GM23338 (cell line): Measurements from ENCODE around the gene RGS16. TPM values are rescaled to one million over a fixed set of nuclear protein-coding genes. Genes with fewer than 3 reads are reported as not detected.

Experiments used
- ATAC-seq: fragments of 200-7000 bp; cut with Tn5 transposase; 3 replicates; pipeline ENCODE4 v1.9.1; 2020
- DNase-seq: peaks from one replicate; pipeline ENCODE4 v3.0.0-alpha.2; 2015; ENCODE audit warnings: low spot score
- H2AFZ ChIP-seq: fragments of 200-600 bp; sonication (generic); 2 replicates; pipeline ENCODE4 v1.8.0; 2016; ENCODE audit warnings: antibody characterized with exemption, mild to moderate bottlenecking, moderate library complexity
- H3F3A ChIP-seq: fragments of 200-600 bp; sonication (generic); replicated peaks from 2 replicates; pipeline ENCODE4 v1.8.0; 2017; ENCODE audit warnings: antibody characterized with exemption, mixed run types, low read depth
- H3K27ac ChIP-seq: fragments of 200-600 bp; sonication (generic); 2 replicates; pipeline ENCODE4 v1.6.1; 2016; ENCODE audit warnings: low read depth
- H3K27me3 ChIP-seq: fragments of 200-600 bp; sonication (generic); 2 replicates; pipeline ENCODE4 v1.8.0; 2016; ENCODE audit warnings: mild to moderate bottlenecking, mixed run types, moderate library complexity; ENCODE audit not compliant: insufficient read depth
- H3K36me3 ChIP-seq: fragments of 200-600 bp; sonication (generic); 2 replicates; pipeline ENCODE4 v1.8.0; 2016; ENCODE audit warnings: mild to moderate bottlenecking; ENCODE audit not compliant: insufficient read depth
- H3K4me1 ChIP-seq: fragments of 200-600 bp; sonication (generic); 2 replicates; pipeline ENCODE4 v1.8.0; 2016; ENCODE audit warnings: mild to moderate bottlenecking, moderate library complexity; ENCODE audit not compliant: insufficient read depth
- H3K4me2 ChIP-seq: fragments of 200-600 bp; sonication (generic); 2 replicates; pipeline ENCODE4 v1.7.1; 2017; ENCODE audit warnings: mixed run types
- H3K4me3 ChIP-seq: fragments of 200-600 bp; sonication (generic); 2 replicates; pipeline ENCODE4 v1.6.1; 2016; ENCODE audit warnings: mixed run types
- H3K79me2 ChIP-seq: fragments of 200-600 bp; sonication (generic); replicated peaks from 2 replicates; pipeline ENCODE4 v1.8.0; 2017; ENCODE audit warnings: mild to moderate bottlenecking; ENCODE audit not compliant: insufficient read depth
- H3K9me2 ChIP-seq: fragments of 200-600 bp; sonication (generic); 2 replicates; pipeline ENCODE4 v1.8.0; 2017; ENCODE audit not compliant: insufficient read depth
- H4K20me1 ChIP-seq: fragments of 200-600 bp; sonication (generic); replicated peaks from 2 replicates; pipeline ENCODE4 v1.8.0; 2017; ENCODE audit warnings: mild to moderate bottlenecking; ENCODE audit not compliant: insufficient read depth
- H3K27ac Mint-ChIP-seq: 2 replicates; pipeline ENCODE4 v1.8.0; 2020; ENCODE audit warnings: inconsistent platforms, mild to moderate bottlenecking, moderate library complexity, mixed read lengths
- H3K27me3 Mint-ChIP-seq: 3 replicates; pipeline ENCODE4 v1.8.0; 2022; ENCODE audit warnings: low read depth, mild to moderate bottlenecking, moderate library complexity, mixed read lengths, inconsistent platforms; ENCODE audit not compliant: insufficient read depth, poor library complexity
- H3K36me3 Mint-ChIP-seq: 3 replicates; pipeline ENCODE4 v1.8.0; 2021; ENCODE audit warnings: low read depth, mild to moderate bottlenecking, inconsistent platforms, moderate library complexity, mixed read lengths
- H3K4me1 Mint-ChIP-seq: 3 replicates; pipeline ENCODE4 v1.8.0; 2020; ENCODE audit warnings: mild to moderate bottlenecking, inconsistent platforms, mixed read lengths
- H3K4me3 Mint-ChIP-seq: 3 replicates; pipeline ENCODE4 v1.8.0; 2021; ENCODE audit warnings: moderate library complexity, mild to moderate bottlenecking, inconsistent platforms, mixed read lengths
- H3K9me3 Mint-ChIP-seq: 3 replicates; pipeline ENCODE4 v1.8.0; 2020; ENCODE audit warnings: moderate library complexity, mild to moderate bottlenecking, inconsistent platforms, mixed read lengths
- CREB1 ChIP-seq: fragments of 250-450 bp; sonication (Bioruptor Pico); IDR thresholded peaks from 2 replicates; pipeline ENCODE4 v1.5.0; 2020; ENCODE audit warnings: low read depth, mild to moderate bottlenecking, moderate library complexity
- EZH2 ChIP-seq: fragments of 200-600 bp; sonication (generic); IDR thresholded peaks from one replicate; pipeline ENCODE4 v1.8.0; 2017; ENCODE audit warnings: antibody characterized with exemption, mild to moderate bottlenecking, low read depth; ENCODE audit not compliant: unreplicated experiment
- NANOG ChIP-seq: IDR thresholded peaks from 2 replicates; pipeline ENCODE4 v1.6.1; 2016; ENCODE audit warnings: antibody characterized with exemption, borderline replicate concordance
- STAT1 ChIP-seq: IDR thresholded peaks from one replicate; pipeline ENCODE4 v1.6.1; 2016; ENCODE audit warnings: antibody characterized with exemption; ENCODE audit not compliant: unreplicated experiment
- ZNF114 ChIP-seq: fragments of 250-450 bp; sonication (Bioruptor Pico); IDR thresholded peaks from 2 replicates; pipeline ENCODE4 v1.5.0; 2020; ENCODE audit warnings: mild to moderate bottlenecking, moderate library complexity
- ZNF331 ChIP-seq: fragments of 250-450 bp; sonication (Bioruptor Pico); IDR thresholded peaks from 2 replicates; pipeline ENCODE4 v1.5.0; 2020; ENCODE audit warnings: low read depth, mild to moderate bottlenecking, moderate library complexity
- polyA plus RNA-seq: library from polyadenylated mRNA; unstranded; fragments of >200 nt; fragmentation: Nextera tagmentation; extraction: Ambion mirVana; gene quantifications from 2 replicates; pipeline ENCODE4 v1.2.1, GENCODE V29; 2016
- total RNA-seq: library from RNA; depleted of rRNA; stranded (reverse); fragments of >200 nt; shearing (Covaris generic); gene quantifications from 2 replicates; pipeline ENCODE4 v1.2.3, GENCODE V29; 2014
- TF ChIP-seq, protein P1 (sequence below), 2 experiments: fragments of 200-600 bp in 1 of 2; sonication (generic) in 1 of 2; conservative IDR thresholded peaks; 2 replicates each; pipeline versions ENCODE4 v1.5.1 to v1.6.1; 2016 to 2017; ENCODE audit warnings: antibody characterized with exemption in 2 of 2, low read depth in 2 of 2, mild to moderate bottlenecking in 2 of 2, moderate library complexity in 1 of 2
- TF ChIP-seq, protein P2 (sequence below): fragments of 250-450 bp; sonication (Bioruptor Pico); IDR thresholded peaks from 2 replicates; pipeline ENCODE4 v1.5.0; 2020; ENCODE audit warnings: mild to moderate bottlenecking, moderate library complexity
- TF ChIP-seq, protein P3 (sequence below): IDR thresholded peaks from 2 replicates; pipeline ENCODE4 v1.6.1; 2016; ENCODE audit warnings: antibody characterized with exemption
- TF ChIP-seq, protein P4 (sequence below): IDR thresholded peaks from one replicate; pipeline ENCODE4 v1.6.1; 2018; ENCODE audit warnings: antibody characterized with exemption; ENCODE audit not compliant: unreplicated experiment

The RGS16 gene
- total and polyA plus RNA-seq, 2 experiments from 2014 or later, result 15.4 to 31.6 TPM

DNA sequence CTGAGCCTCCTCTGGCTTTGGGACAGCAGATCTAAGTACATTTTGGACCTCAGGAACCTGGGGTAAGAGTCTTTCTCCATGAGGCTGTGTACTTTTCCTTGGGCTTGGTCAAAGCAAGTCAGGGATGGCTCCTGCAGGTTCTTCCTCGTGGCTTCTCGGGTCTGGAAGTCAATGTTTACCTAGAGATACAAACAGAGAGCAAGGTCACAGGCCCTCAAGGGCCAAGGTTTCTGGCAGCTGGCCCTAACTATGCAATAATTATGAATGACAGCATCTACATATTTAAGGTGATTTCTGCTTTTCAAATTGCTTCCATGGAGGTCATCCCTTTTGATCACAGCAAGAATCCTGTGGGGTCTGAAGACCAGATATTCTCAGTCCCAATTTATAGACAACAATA, 42.5 kb upstream of the RGS16 start:
- Mint-ChIP-seq H3K36me3 (no peaks in the 10 kb centered on the region), H3K27ac (no peak overlapping the region), H3K27me3 (peaks cover 2% of the 10 kb centered on the region), H3K4me3 (no peak overlapping the region), H3K9me3 (no peaks in the 10 kb centered on the region), H3K4me1 (no peaks in the 10 kb centered on the region; the same call in 2 of the 3 replicates)
- Histone ChIP-seq H3K36me3 (no peaks in the 10 kb centered on the region), H3K79me2 (no peaks in the 10 kb centered on the region), H3K27me3 (no peaks in the 10 kb centered on the region), H3F3A (no peaks in the 10 kb centered on the region), H3K4me1 (no peaks in the 10 kb centered on the region), H3K27ac (no peak overlapping the region), H3K4me3 (no peak overlapping the region), H3K4me2 (no peak overlapping the region), H3K9me2 (peaks cover 18% of the 10 kb centered on the region), H4K20me1 (no peaks in the 10 kb centered on the region), H2AFZ (no peak overlapping the region)
- no peak for DNase-seq
- TF ChIP-seq EZH2, result no peak
- no peak for TF ChIP-seq CREB1
- ATAC-seq, result no peak

DNA sequence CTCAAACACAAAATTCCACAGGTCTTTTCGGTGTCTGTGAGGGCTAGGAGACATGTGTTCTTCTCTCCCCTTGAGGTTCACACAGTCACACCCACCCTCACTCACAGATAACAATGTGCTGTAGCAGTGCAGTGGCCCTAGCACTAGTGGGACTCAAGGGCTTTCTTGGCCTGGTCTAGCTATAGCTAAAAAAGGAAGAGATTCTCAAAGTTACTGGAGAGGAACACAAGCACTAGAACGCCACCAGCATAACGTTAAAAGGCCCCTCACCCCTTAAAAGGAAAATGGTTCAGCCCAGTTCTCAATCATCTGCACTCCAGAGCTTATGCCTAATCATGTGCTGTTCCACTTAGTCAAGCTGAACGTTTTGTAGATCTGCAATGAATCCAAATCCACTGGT, 40.7 kb upstream of the RGS16 start:
- H3K36me3 ChIP-seq, result no peaks in the 10 kb centered on the region
- no peak overlapping the region for H3K4me2 ChIP-seq
- Mint-ChIP-seq H3K36me3 (no peaks in the 10 kb centered on the region), H3K4me3 (no peak overlapping the region), H3K27me3 (peaks cover 4% of the 10 kb centered on the region), H3K9me3 (no peaks in the 10 kb centered on the region; the same call in 2 of the 3 replicates), H3K4me1 (no peaks in the 10 kb centered on the region; the same call in 2 of the 3 replicates), H3K27ac (no peak overlapping the region)
- no peak overlapping the region for H2AFZ ChIP-seq
- ATAC-seq, result no peak
- H3K4me3 ChIP-seq, result no peak overlapping the region
- H3K27ac ChIP-seq, result no peak overlapping the region
- H3K4me1 ChIP-seq, result no peaks in the 10 kb centered on the region
- no peaks in the 10 kb centered on the region for H4K20me1 ChIP-seq
- H3F3A ChIP-seq, result no peaks in the 10 kb centered on the region
- H3K79me2 ChIP-seq, result no peaks in the 10 kb centered on the region
- no peak for DNase-seq
- H3K27me3 ChIP-seq, result no peaks in the 10 kb centered on the region
- peaks cover 18% of the 10 kb centered on the region for H3K9me2 ChIP-seq
- TF ChIP-seq, protein P1, sequence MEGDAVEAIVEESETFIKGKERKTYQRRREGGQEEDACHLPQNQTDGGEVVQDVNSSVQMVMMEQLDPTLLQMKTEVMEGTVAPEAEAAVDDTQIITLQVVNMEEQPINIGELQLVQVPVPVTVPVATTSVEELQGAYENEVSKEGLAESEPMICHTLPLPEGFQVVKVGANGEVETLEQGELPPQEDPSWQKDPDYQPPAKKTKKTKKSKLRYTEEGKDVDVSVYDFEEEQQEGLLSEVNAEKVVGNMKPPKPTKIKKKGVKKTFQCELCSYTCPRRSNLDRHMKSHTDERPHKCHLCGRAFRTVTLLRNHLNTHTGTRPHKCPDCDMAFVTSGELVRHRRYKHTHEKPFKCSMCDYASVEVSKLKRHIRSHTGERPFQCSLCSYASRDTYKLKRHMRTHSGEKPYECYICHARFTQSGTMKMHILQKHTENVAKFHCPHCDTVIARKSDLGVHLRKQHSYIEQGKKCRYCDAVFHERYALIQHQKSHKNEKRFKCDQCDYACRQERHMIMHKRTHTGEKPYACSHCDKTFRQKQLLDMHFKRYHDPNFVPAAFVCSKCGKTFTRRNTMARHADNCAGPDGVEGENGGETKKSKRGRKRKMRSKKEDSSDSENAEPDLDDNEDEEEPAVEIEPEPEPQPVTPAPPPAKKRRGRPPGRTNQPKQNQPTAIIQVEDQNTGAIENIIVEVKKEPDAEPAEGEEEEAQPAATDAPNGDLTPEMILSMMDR (conservative IDR thresholded peaks at IDR 0.05; ENCODE audit: low read depth in 2 of 2), result no peak
- TF ChIP-seq, protein P2, sequence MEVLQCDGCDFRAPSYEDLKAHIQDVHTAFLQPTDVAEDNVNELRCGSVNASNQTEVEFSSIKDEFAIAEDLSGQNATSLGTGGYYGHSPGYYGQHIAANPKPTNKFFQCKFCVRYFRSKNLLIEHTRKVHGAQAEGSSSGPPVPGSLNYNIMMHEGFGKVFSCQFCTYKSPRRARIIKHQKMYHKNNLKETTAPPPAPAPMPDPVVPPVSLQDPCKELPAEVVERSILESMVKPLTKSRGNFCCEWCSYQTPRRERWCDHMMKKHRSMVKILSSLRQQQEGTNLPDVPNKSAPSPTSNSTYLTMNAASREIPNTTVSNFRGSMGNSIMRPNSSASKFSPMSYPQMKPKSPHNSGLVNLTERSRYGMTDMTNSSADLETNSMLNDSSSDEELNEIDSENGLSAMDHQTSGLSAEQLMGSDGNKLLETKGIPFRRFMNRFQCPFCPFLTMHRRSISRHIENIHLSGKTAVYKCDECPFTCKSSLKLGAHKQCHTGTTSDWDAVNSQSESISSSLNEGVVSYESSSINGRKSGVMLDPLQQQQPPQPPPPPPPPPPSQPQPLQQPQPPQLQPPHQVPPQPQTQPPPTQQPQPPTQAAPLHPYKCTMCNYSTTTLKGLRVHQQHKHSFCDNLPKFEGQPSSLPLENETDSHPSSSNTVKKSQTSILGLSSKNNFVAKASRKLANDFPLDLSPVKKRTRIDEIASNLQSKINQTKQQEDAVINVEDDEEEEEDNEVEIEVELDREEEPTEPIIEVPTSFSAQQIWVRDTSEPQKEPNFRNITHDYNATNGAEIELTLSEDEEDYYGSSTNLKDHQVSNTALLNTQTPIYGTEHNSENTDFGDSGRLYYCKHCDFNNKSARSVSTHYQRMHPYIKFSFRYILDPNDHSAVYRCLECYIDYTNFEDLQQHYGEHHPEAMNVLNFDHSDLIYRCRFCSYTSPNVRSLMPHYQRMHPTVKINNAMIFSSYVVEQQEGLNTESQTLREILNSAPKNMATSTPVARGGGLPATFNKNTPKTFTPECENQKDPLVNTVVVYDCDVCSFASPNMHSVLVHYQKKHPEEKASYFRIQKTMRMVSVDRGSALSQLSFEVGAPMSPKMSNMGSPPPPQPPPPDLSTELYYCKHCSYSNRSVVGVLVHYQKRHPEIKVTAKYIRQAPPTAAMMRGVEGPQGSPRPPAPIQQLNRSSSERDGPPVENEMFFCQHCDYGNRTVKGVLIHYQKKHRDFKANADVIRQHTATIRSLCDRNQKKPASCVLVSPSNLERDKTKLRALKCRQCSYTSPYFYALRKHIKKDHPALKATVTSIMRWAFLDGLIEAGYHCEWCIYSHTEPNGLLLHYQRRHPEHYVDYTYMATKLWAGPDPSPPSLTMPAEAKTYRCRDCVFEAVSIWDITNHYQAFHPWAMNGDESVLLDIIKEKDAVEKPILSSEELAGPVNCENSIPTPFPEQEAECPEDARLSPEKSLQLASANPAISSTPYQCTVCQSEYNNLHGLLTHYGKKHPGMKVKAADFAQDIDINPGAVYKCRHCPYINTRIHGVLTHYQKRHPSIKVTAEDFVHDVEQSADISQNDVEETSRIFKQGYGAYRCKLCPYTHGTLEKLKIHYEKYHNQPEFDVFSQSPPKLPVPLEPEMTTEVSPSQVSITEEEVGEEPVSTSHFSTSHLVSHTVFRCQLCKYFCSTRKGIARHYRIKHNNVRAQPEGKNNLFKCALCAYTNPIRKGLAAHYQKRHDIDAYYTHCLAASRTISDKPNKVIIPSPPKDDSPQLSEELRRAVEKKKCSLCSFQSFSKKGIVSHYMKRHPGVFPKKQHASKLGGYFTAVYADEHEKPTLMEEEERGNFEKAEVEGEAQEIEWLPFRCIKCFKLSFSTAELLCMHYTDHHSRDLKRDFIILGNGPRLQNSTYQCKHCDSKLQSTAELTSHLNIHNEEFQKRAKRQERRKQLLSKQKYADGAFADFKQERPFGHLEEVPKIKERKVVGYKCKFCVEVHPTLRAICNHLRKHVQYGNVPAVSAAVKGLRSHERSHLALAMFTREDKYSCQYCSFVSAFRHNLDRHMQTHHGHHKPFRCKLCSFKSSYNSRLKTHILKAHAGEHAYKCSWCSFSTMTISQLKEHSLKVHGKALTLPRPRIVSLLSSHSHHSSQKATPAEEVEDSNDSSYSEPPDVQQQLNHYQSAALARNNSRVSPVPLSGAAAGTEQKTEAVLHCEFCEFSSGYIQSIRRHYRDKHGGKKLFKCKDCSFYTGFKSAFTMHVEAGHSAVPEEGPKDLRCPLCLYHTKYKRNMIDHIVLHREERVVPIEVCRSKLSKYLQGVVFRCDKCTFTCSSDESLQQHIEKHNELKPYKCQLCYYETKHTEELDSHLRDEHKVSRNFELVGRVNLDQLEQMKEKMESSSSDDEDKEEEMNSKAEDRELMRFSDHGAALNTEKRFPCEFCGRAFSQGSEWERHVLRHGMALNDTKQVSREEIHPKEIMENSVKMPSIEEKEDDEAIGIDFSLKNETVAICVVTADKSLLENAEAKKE (CRISPR knock-in tag), result no peak
- TF ChIP-seq NANOG, result no peak
- TF ChIP-seq, protein P3, sequence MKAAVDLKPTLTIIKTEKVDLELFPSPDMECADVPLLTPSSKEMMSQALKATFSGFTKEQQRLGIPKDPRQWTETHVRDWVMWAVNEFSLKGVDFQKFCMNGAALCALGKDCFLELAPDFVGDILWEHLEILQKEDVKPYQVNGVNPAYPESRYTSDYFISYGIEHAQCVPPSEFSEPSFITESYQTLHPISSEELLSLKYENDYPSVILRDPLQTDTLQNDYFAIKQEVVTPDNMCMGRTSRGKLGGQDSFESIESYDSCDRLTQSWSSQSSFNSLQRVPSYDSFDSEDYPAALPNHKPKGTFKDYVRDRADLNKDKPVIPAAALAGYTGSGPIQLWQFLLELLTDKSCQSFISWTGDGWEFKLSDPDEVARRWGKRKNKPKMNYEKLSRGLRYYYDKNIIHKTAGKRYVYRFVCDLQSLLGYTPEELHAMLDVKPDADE, result no peak
- no peak for TF ChIP-seq EZH2
- TF ChIP-seq STAT1, result no peak
- TF ChIP-seq, protein P4, sequence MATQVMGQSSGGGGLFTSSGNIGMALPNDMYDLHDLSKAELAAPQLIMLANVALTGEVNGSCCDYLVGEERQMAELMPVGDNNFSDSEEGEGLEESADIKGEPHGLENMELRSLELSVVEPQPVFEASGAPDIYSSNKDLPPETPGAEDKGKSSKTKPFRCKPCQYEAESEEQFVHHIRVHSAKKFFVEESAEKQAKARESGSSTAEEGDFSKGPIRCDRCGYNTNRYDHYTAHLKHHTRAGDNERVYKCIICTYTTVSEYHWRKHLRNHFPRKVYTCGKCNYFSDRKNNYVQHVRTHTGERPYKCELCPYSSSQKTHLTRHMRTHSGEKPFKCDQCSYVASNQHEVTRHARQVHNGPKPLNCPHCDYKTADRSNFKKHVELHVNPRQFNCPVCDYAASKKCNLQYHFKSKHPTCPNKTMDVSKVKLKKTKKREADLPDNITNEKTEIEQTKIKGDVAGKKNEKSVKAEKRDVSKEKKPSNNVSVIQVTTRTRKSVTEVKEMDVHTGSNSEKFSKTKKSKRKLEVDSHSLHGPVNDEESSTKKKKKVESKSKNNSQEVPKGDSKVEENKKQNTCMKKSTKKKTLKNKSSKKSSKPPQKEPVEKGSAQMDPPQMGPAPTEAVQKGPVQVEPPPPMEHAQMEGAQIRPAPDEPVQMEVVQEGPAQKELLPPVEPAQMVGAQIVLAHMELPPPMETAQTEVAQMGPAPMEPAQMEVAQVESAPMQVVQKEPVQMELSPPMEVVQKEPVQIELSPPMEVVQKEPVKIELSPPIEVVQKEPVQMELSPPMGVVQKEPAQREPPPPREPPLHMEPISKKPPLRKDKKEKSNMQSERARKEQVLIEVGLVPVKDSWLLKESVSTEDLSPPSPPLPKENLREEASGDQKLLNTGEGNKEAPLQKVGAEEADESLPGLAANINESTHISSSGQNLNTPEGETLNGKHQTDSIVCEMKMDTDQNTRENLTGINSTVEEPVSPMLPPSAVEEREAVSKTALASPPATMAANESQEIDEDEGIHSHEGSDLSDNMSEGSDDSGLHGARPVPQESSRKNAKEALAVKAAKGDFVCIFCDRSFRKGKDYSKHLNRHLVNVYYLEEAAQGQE, result no peak
- no peak for TF ChIP-seq ZNF331
- no peak for TF ChIP-seq ZNF114 (CRISPR knock-in tag)
